T47D (cell line): ENCODE results near the gene DNM3.

Source experiments
- DNase-seq, 2 experiments: peaks; one replicate each; pipeline versions ENCODE4 v3.0.0 to v3.0.0-alpha.2; 2011 to 2012; ENCODE audit warnings: low read depth in 1 of 2, low spot score in 1 of 2
- JUND ChIP-seq: IDR thresholded peaks from 2 replicates; pipeline ENCODE4 v1.6.1; 2012; ENCODE audit warnings: low read depth
- in situ Hi-C: cut with HindIII; loops from 2 replicates; pipeline ENCODE4 v1.10.0; 2016; ENCODE audit warnings: low sequenced_read_pairs, low pct_unique_long_range_greater_than_20kb

DNM3 gene

GRCh38 chr1:171949316-171949715 lies 108.0 kb downstream of the DNM3 start:
- in situ Hi-C loops = no loop called here
- TF ChIP-seq JUND = no peak

GRCh38 chr1:171953835-171954234 lies 112.5 kb downstream of the DNM3 start:
- DNase-seq = no peak
- in situ Hi-C loops = no loop called here
- TF ChIP-seq JUND = no peak

More at GRCh38 chr1:171949316-171949715, 108.0 kb downstream of the DNM3 start:
- no peak for DNase-seq

- in situ Hi-C loops = no loop called here
- TF ChIP-seq JUND = no peak
- DNase-seq = no peak
Observed at GRCh38 chr1:171954361-171954760, 113.1 kb downstream of the DNM3 start.

GRCh38 chr1:171961861-171962260 lies 120.6 kb downstream of the DNM3 start:
- no peak for DNase-seq
- TF ChIP-seq JUND = no peak
- in situ Hi-C loops = no loop called here

- in situ Hi-C loops = no loop called here
Observed at GRCh38 chr1:171963762-171964161, 122.5 kb downstream of the DNM3 start.

GRCh38 chr1:171965777-171966176 lies 124.5 kb downstream of the DNM3 start:
- no peak for DNase-seq
- in situ Hi-C loops = no loop called here
- no peak for TF ChIP-seq JUND

More at GRCh38 chr1:171963762-171964161, 122.5 kb downstream of the DNM3 start:
- no peak for TF ChIP-seq JUND
- DNase-seq = no peak

GRCh38 chr1:171966426-171967220 lies 125.3 kb downstream of the DNM3 start:
- TF ChIP-seq JUND = no peak
- no peak for DNase-seq
- in situ Hi-C loops = no loop called here

- in situ Hi-C loops = no loop called here
- DNase-seq = no peak
- TF ChIP-seq JUND = no peak
Observed at GRCh38 chr1:171969226-171969625, 127.9 kb downstream of the DNM3 start.

- in situ Hi-C loops = no loop called here
- TF ChIP-seq JUND = no peak
- no peak for DNase-seq
Observed at GRCh38 chr1:171969813-171970212, 128.5 kb downstream of the DNM3 start.

GRCh38 chr1:171972846-171973245 lies 131.5 kb downstream of the DNM3 start:
- in situ Hi-C loops = no loop called here
- TF ChIP-seq JUND = no peak
- no peak for DNase-seq

GRCh38 chr1:171973421-171973820 lies 132.1 kb downstream of the DNM3 start:
- DNase-seq = no peak
- in situ Hi-C loops = no loop called here
- no peak for TF ChIP-seq JUND

GRCh38 chr1:171981303-171981702 lies 140.0 kb downstream of the DNM3 start:
- TF ChIP-seq JUND = no peak
- in situ Hi-C loops = no loop called here
- DNase-seq = no peak

- no peak for TF ChIP-seq JUND
- in situ Hi-C loops = no loop called here
- DNase-seq = peak in 1 of 2 experiments; percentile 48
Observed at GRCh38 chr1:171983584-171983983, 142.3 kb downstream of the DNM3 start.

- no peak for TF ChIP-seq JUND
- DNase-seq = no peak
- in situ Hi-C loops = no loop called here
Observed at GRCh38 chr1:171984262-171984661, 143.0 kb downstream of the DNM3 start.
